ENCODE results near the gene KCNAB3.

KCNAB3 gene

DNA sequence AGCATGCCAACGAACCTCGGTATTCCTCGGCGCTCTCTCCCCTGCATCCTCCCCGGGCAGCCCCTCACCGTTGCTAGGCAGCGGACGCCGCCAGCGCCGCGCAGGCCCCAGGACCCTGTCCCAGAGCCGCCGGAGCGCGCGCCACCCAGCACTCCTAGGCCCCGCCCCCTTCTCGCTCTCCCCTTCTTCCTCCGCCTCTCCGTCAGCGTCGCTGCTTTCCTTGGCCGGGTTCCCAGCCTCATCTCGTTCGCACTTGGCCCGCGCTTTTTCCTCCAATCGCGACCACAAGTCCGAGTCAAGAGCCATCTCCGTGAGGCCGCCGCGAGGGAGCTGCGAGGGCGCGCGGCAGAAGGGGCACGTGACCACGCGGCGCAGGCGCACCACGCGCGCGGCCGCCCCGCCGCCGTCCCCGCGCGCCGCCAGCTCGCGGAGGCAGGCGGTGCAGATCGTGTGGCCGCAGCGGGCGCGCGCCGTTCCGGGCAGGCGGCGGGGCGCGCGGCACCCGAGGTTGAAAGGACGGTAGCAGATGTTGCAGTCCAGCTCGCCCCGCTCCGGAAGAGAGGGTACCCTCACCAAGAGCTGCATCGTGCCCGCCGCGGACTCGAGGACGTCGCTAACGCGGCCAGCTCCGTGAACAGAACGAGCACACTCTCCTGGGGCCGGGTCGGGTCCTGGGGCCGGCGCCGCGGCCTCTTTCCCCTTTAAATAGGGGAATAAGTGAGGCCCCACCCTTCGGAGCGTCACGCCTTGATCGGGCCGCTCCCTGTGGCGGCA is 13.9 kb downstream of the KCNAB3 start, which contains the start of gene RNF227:
Gene RNF227, minus strand, starts transcription at position 679 of the 774 bp plus-strand sequence. Its CDS starts 94 bp downstream, at position 585.
- Histone ChIP-seq H3K9me3 (replicated peaks in 1 of 11) (peaks cover 0 to 6% (median 0%) of the 10 kb centered on the region in 11 experiments; a peak in 4 of 22 replicates), H3K4me3 (peak within 1 kb of the TSS; percentile 58 to 72 (median 64)), H3K27me3 (no peaks in the 10 kb centered on the region), H3K4me2 (peak within 1 kb of the TSS; percentile 85 to 99 (median 93)), H3K4me1 (peaks cover 49 to 73% (median 60%) of the 10 kb centered on the region in 10 experiments), H3K36me3 (peaks cover 16 to 31% (median 23%) of the 10 kb centered on the region in 11 experiments), H4K20me1 (peaks cover 0 to 19% (median 13%) of the 10 kb centered on the region in 11 experiments; a peak in 11 of 22 replicates), H3K27ac (peak within 1 kb of the TSS; percentile 55 to 85 (median 80); a peak in 21 of 22 replicates), H3K9ac (peak within 1 kb of the TSS; percentile 61 to 80 (median 75))
- no peak for TF ChIP-seq Cebpa-rat (IDR thresholded peaks at IDR 0.05)

- no peaks in the 10 kb centered on the region for H3K27me3 ChIP-seq
- H4K20me1 ChIP-seq, result peaks cover 0 to 25% (median 19%) of the 10 kb centered on the region in 11 experiments; a peak in 11 of 22 replicates
- H3K4me3 ChIP-seq, result peak overlapping the region; percentile 58 to 72 (median 64)
- peaks cover 0 to 6% (median 0%) of the 10 kb centered on the region in 11 experiments; a peak in 4 of 22 replicates for H3K9me3 ChIP-seq (replicated peaks in 1 of 11)
- no peak for TF ChIP-seq Cebpa-rat (IDR thresholded peaks at IDR 0.05)
- peak overlapping the region; percentile 55 to 85 (median 80); a peak in 21 of 22 replicates for H3K27ac ChIP-seq
- H3K36me3 ChIP-seq, result peaks cover 22 to 37% (median 29%) of the 10 kb centered on the region in 11 experiments
- H3K4me2 ChIP-seq, result peak overlapping the region; percentile 85 to 99 (median 93)
- H3K9ac ChIP-seq, result peak overlapping the region; percentile 61 to 80 (median 75)
- H3K4me1 ChIP-seq, result peaks cover 49 to 67% (median 56%) of the 10 kb centered on the region in 10 experiments
Observed at GRCh38 chr17:7915179-7915610, 14.5 kb downstream of the KCNAB3 start.

DNA sequence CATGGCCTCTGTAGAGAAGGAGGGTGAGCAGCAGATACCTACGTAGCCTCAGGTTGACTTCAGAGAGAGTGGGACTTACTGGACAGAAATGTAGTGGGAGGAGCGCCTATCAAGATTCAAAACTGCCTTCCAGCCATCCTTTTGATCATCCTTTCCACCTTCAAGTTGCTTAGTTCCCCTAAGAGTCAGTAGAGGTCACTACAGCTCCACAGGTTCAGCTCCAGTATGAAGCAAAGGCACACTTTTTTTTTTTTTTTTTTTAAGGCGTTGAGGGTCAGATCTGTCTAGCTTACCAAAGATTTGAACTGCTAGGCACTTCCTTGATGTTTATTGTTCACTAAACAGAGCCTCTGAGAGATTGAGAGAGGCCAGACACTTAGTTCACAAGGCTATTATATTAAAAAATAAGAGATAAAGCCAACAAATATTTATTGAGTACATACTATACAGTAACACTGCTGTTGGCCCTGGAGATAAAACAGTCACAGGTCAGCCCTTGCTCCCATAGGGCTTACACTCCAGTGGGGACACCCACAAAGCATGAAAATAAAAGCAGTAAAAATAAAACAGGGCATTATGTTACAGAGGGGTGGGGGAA is 16.6 kb downstream of the KCNAB3 start:
- Histone ChIP-seq H4K20me1 (peaks cover 0 to 46% (median 25%) of the 10 kb centered on the region in 11 experiments; a peak in 13 of 22 replicates), H3K27ac (peak overlapping the region in 9 of 11 experiments; percentile 10 to 68 (median 50); a peak in 11 of 22 replicates), H3K27me3 (no peaks in the 10 kb centered on the region), H3K4me2 (peak overlapping the region in 5 of 11 experiments; percentile 12 to 55 (median 34); a peak in 5 of 22 replicates), H3K9me3 (replicated peaks in 1 of 11) (peaks cover 0 to 6% (median 0%) of the 10 kb centered on the region in 11 experiments; a peak in 4 of 22 replicates), H3K4me3 (no peak overlapping the region), H3K36me3 (peaks cover 44 to 58% (median 51%) of the 10 kb centered on the region in 11 experiments), H3K9ac (peak overlapping the region in 6 of 11 experiments; percentile 39 to 64 (median 56); a peak in 9 of 22 replicates), H3K4me1 (peaks cover 47 to 64% (median 52%) of the 10 kb centered on the region in 10 experiments)
- TF ChIP-seq Cebpa-rat (IDR thresholded peaks at IDR 0.05), result no peak

DNA sequence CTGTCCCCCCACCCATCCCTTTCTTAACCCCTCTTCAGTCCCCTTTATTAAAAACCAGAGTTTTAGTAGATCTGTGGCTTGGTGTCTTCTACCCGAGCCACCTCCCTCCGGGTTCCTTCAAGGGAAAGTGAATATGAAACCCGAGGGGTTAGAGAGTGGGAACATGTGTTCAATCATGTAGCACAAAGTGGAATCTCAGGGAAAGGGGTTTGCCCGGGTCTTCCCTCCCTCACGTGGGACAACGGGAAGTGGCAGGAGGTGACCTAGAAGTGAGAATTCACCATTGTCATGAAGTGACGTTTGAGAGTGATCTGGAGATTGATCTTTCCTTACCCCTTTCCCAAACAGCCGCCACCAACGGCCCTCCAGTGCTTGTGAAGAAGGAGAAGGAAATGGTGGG is 18.5 kb downstream of the KCNAB3 start:
- peak overlapping the region; percentile 16 to 64 (median 57); a peak in 16 of 22 replicates for H3K9ac ChIP-seq
- peaks cover 63 to 77% (median 70%) of the 10 kb centered on the region in 11 experiments for H3K36me3 ChIP-seq
- H3K4me3 ChIP-seq, result no peak overlapping the region
- H3K27ac ChIP-seq, result peak overlapping the region in 6 of 11 experiments; percentile 17 to 68 (median 52); a peak in 9 of 22 replicates
- H3K9me3 ChIP-seq (replicated peaks in 1 of 11), result peaks cover 0 to 1% (median 0%) of the 10 kb centered on the region in 11 experiments; a peak in 2 of 22 replicates
- no peak for TF ChIP-seq Cebpa-rat (IDR thresholded peaks at IDR 0.05)
- no peaks in the 10 kb centered on the region for H3K27me3 ChIP-seq
- peaks cover 0 to 65% (median 36%) of the 10 kb centered on the region in 11 experiments; a peak in 14 of 22 replicates for H4K20me1 ChIP-seq
- H3K4me2 ChIP-seq, result peak overlapping the region in 4 of 11 experiments; percentile 37 to 55 (median 46); a peak in 7 of 22 replicates
- peaks cover 39 to 55% (median 43%) of the 10 kb centered on the region in 10 experiments for H3K4me1 ChIP-seq

DNA sequence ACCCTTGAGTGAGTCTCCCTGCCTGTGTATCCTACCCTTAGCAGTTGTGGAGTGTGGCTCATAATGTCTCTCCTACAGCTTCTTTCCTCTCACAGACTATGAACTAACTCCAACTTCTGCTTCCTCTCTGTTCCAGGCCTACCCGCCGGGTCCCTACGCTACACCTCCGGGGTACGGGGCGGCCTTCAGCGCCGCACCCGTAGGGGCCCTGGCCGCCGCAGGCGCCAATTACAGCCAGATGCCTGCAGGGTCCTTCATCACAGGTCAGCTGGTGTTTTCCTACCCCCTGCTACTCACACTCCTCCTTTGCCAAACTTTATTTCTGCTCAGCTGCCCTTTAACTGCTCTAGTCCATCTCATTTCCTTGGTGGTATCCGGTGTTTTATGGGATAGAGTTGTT is 18.9 kb downstream of the KCNAB3 start:
- Histone ChIP-seq H3K36me3 (peaks cover 67 to 81% (median 74%) of the 10 kb centered on the region in 11 experiments), H3K9me3 (replicated peaks in 1 of 11) (no peaks in the 10 kb centered on the region), H3K4me3 (no peak overlapping the region), H4K20me1 (peaks cover 0 to 69% (median 40%) of the 10 kb centered on the region in 11 experiments; a peak in 14 of 22 replicates), H3K27ac (peak overlapping the region in 1 of 11 experiments; percentile 68; a peak in 1 of 22 replicates), H3K27me3 (no peaks in the 10 kb centered on the region), H3K9ac (peak overlapping the region in 8 of 11 experiments; percentile 14 to 64 (median 58); a peak in 7 of 22 replicates), H3K4me1 (peaks cover 37 to 52% (median 42%) of the 10 kb centered on the region in 10 experiments), H3K4me2 (peak overlapping the region in 1 of 11 experiments; percentile 55; a peak in 1 of 22 replicates)
- TF ChIP-seq Cebpa-rat (IDR thresholded peaks at IDR 0.05), result no peak

DNA sequence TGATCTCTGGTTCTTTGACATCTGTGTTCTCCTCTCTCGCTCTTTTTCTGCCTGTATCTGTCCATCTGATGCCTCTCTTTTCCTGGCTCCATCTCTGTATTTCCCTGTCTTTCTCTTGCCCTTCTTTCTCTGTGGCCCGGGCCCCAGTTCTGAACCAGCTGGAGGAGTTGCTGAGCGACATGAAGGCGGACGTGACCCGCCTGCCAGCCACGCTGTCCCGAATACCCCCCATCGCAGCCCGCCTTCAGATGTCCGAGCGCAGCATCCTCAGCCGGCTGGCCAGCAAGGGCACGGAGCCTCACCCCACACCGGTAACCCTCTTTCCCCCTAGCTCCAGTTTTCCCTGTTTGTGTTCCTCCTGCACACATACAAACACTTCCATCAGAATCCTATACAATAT is 19.4 kb downstream of the KCNAB3 start:
- H3K9me3 ChIP-seq (replicated peaks in 1 of 11), result no peaks in the 10 kb centered on the region
- no peak overlapping the region for H3K4me2 ChIP-seq
- TF ChIP-seq Cebpa-rat (IDR thresholded peaks at IDR 0.05), result no peak
- H3K4me3 ChIP-seq, result no peak overlapping the region
- H3K4me1 ChIP-seq, result peaks cover 34 to 51% (median 41%) of the 10 kb centered on the region in 10 experiments
- H3K27ac ChIP-seq, result peak overlapping the region in 1 of 11 experiments; percentile 68; a peak in 1 of 22 replicates
- peak overlapping the region in 9 of 11 experiments; percentile 10 to 59 (median 21); a peak in 7 of 22 replicates for H3K9ac ChIP-seq
- peaks cover 0 to 73% (median 42%) of the 10 kb centered on the region in 11 experiments; a peak in 14 of 22 replicates for H4K20me1 ChIP-seq
- no peaks in the 10 kb centered on the region for H3K27me3 ChIP-seq
- peaks cover 72 to 86% (median 78%) of the 10 kb centered on the region in 11 experiments for H3K36me3 ChIP-seq

DNA sequence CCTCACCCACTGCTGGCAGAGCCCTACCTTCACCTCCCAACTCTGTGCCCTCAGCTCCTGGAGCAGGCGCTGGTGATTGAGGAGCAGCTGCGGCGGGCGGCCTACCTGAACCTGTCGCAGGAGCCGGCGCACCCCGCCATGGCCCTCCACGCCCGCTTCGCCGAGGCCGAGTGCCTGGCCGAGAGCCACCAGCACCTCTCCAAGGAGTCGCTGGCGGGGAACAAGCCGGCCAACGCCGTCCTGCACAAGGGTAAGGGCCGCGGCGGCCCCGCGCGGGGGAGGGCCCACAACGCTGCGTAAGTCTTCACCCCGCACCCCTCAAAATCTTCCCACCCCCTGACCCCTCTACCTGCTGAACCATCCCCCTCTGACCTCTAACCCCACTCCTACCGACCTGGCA is 20.6 kb downstream of the KCNAB3 start:
- peaks cover 83 to 96% (median 90%) of the 10 kb centered on the region in 11 experiments for H3K36me3 ChIP-seq
- H3K9me3 ChIP-seq (replicated peaks in 1 of 11), result no peaks in the 10 kb centered on the region
- H3K4me3 ChIP-seq, result no peak overlapping the region
- TF ChIP-seq Cebpa-rat (IDR thresholded peaks at IDR 0.05), result no peak
- H3K27ac ChIP-seq, result no peak overlapping the region
- H3K27me3 ChIP-seq, result no peaks in the 10 kb centered on the region
- peaks cover 0 to 84% (median 48%) of the 10 kb centered on the region in 11 experiments; a peak in 14 of 22 replicates for H4K20me1 ChIP-seq
- H3K9ac ChIP-seq, result peak overlapping the region in 1 of 11 experiments; percentile 21; a peak in 1 of 22 replicates
- H3K4me2 ChIP-seq, result no peak overlapping the region
- peaks cover 22 to 39% (median 29%) of the 10 kb centered on the region in 10 experiments for H3K4me1 ChIP-seq
